HG03565 (cell line): ENCODE results near the gene UGT1A1.

ENCODE experiments used
- ATAC-seq: cut with Tn5 transposase; IDR thresholded peaks from one replicate; pipeline ENCODE4 v1.9.1; 2021; ENCODE audit warnings: mild to moderate bottlenecking, moderate library complexity; ENCODE audit not compliant: unreplicated experiment

The UGT1A1 gene

GRCh38 chr2:233814056-233814835 lies 54.2 kb downstream of the UGT1A1 start:
- no peak for ATAC-seq

- no peak for ATAC-seq
These were observed 55.8 kb downstream of the UGT1A1 start for GRCh38 chr2:233815861-233816260.

- no peak for ATAC-seq
These were observed 56.3 kb downstream of the UGT1A1 start for GRCh38 chr2:233816334-233816733.

- no peak for ATAC-seq
These were observed 56.7 kb downstream of the UGT1A1 start for GRCh38 chr2:233816771-233817170.

- ATAC-seq, result no peak
These were observed 57.4 kb downstream of the UGT1A1 start for GRCh38 chr2:233817361-233817911.

GRCh38 chr2:233817995-233818638 lies 58.0 kb downstream of the UGT1A1 start:
- no peak for ATAC-seq

GRCh38 chr2:233818639-233819621 lies 58.9 kb downstream of the UGT1A1 start:
- no peak for ATAC-seq

- no peak for ATAC-seq
These were observed 60.1 kb downstream of the UGT1A1 start for GRCh38 chr2:233819884-233820773.

GRCh38 chr2:233820774-233821105 lies 60.7 kb downstream of the UGT1A1 start:
- no peak for ATAC-seq

- ATAC-seq, result no peak
These were observed 61.1 kb downstream of the UGT1A1 start for GRCh38 chr2:233821196-233821595.

GRCh38 chr2:233821709-233822100 lies 61.6 kb downstream of the UGT1A1 start:
- no peak for ATAC-seq

- ATAC-seq, result no peak
These were observed 62.2 kb downstream of the UGT1A1 start for GRCh38 chr2:233822101-233822771.
